HL-60 (cell line): ENCODE results near the gene TMCO4.

Source experiments
- GABPA ChIP-seq: IDR thresholded peaks from 2 replicates; pipeline ENCODE4 v1.6.1; 2012; ENCODE audit warnings: low read depth
- POLR2AphosphoS5 ChIP-seq: IDR thresholded peaks from 2 replicates; pipeline ENCODE4 v1.6.1; 2012; ENCODE audit warnings: low read depth
- SPI1 ChIP-seq: IDR thresholded peaks from 2 replicates; pipeline ENCODE4 v1.6.1; 2012; ENCODE audit warnings: low read depth, mild to moderate bottlenecking, borderline replicate concordance
- TF ChIP-seq, protein P1 (sequence below): IDR thresholded peaks from 2 replicates; pipeline ENCODE4 v1.6.1; 2012; ENCODE audit warnings: low read depth; ENCODE audit not compliant: insufficient replicate concordance
- TF ChIP-seq, protein P2 (sequence below): IDR thresholded peaks from one replicate; pipeline ENCODE4 v1.5.1; 2011; ENCODE audit warnings: low read length, control low read depth, inconsistent platforms; ENCODE audit not compliant: insufficient read depth

DNA sequence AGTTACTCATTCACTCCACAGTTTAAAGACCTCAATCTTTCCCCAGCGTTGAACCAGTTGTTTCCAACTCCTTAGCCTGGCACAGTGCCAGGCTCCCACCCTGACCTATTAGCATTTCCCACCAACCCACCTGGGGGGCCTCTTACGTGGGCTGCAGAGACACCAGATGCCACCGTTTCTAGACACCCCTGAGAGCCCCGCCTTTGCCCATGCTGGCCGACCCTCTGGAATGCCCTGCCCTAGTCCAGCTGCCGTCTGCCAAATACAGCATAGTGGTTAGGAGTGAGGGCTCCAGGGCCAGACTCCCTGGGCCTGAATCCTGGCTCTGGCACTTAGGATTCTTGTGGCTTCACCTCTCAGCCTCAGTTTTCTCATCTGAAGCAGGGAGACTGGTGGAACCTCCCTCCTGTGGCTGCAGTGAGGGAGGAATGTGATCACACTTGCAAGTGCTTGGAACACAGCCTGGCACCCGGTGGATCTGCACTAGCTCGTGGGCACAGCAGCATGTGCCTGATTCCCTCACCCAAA lies 65.2 kb downstream of the TMCO4 start:
- TF ChIP-seq, protein P1, sequence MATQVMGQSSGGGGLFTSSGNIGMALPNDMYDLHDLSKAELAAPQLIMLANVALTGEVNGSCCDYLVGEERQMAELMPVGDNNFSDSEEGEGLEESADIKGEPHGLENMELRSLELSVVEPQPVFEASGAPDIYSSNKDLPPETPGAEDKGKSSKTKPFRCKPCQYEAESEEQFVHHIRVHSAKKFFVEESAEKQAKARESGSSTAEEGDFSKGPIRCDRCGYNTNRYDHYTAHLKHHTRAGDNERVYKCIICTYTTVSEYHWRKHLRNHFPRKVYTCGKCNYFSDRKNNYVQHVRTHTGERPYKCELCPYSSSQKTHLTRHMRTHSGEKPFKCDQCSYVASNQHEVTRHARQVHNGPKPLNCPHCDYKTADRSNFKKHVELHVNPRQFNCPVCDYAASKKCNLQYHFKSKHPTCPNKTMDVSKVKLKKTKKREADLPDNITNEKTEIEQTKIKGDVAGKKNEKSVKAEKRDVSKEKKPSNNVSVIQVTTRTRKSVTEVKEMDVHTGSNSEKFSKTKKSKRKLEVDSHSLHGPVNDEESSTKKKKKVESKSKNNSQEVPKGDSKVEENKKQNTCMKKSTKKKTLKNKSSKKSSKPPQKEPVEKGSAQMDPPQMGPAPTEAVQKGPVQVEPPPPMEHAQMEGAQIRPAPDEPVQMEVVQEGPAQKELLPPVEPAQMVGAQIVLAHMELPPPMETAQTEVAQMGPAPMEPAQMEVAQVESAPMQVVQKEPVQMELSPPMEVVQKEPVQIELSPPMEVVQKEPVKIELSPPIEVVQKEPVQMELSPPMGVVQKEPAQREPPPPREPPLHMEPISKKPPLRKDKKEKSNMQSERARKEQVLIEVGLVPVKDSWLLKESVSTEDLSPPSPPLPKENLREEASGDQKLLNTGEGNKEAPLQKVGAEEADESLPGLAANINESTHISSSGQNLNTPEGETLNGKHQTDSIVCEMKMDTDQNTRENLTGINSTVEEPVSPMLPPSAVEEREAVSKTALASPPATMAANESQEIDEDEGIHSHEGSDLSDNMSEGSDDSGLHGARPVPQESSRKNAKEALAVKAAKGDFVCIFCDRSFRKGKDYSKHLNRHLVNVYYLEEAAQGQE = no peak
- TF ChIP-seq POLR2AphosphoS5 (no peak), GABPA (no peak), SPI1 (no peak)
- TF ChIP-seq, protein P2, sequence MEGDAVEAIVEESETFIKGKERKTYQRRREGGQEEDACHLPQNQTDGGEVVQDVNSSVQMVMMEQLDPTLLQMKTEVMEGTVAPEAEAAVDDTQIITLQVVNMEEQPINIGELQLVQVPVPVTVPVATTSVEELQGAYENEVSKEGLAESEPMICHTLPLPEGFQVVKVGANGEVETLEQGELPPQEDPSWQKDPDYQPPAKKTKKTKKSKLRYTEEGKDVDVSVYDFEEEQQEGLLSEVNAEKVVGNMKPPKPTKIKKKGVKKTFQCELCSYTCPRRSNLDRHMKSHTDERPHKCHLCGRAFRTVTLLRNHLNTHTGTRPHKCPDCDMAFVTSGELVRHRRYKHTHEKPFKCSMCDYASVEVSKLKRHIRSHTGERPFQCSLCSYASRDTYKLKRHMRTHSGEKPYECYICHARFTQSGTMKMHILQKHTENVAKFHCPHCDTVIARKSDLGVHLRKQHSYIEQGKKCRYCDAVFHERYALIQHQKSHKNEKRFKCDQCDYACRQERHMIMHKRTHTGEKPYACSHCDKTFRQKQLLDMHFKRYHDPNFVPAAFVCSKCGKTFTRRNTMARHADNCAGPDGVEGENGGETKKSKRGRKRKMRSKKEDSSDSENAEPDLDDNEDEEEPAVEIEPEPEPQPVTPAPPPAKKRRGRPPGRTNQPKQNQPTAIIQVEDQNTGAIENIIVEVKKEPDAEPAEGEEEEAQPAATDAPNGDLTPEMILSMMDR = no peak
